GM18520 (cell line): ENCODE data around the gene KLHL2.

Experiments used
- ATAC-seq: cut with Tn5 transposase; IDR thresholded peaks from one replicate; pipeline ENCODE4 v1.9.1; 2021; ENCODE audit not compliant: unreplicated experiment

Gene KLHL2

DNA sequence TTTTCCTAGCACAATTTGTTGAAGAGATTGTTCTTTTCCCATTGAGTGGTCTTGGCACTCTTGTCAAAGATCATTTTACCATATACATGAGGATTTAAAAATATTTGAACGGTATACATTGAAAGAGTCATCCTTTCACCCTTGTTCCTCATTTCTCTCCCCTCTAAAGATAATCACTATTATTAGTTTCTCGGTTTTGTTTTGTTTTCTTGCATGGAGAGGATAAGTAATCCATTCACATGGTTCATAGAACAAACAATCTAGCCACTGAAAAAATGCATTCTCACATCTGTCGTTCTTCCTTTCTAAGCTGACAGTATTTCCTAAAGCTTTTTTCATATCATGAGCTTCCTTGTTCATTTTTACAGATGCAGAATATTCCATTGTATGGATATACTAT is 80.9 kb downstream of the KLHL2 start:
- no peak for ATAC-seq

DNA sequence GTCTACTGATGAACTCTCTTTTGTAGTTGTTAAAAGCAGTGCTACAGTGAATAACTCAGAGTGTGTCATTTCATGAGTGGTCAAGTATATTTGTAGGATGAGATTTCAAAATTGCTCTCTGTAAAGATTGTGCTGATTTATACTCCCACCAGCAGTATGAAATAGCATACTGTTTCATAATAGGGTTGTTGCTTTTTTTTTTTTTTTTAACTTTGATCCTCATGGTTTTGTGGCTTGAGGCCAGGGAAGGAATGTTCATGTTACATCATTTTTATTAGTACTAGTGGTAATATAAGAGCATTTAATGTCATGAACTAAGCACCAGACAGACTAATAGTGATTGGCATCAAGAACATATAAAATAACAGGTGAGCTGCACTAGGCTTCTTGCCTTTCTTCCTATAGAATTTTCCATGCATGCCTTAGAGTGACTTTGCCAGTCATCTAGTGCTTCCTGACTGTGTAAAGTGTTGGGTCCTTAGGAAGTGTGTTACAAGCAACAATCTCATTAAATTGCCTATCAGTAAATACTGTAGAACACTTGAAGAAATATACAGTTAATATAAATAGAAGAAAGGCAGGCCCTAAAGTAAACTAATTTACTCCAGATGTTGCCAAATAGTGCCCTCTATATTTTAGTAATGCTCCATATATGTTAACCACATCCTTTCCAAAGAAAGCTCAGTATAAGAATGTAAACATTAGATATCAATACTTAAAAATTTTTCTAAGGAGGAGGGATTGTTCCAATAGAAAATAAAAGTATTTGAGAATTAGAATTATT is 81.5 kb downstream of the KLHL2 start:
- no peak for ATAC-seq

DNA sequence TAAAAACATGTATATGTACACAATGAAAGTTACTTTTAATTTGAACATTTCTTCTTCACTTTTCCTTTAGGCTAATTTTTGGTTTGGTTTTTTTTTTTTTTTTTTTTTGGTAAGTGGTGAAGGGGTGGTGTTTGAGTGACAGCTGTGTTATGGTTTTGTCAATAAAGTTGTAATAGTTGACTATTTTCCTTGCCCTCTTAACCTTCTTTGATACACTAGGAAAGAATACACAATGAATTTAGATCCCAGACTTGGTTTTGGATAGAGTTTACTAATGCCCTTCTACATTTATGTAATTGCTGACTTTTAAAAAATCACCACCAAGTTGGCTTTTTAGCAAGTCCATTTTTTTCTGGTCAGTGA is 82.0 kb downstream of the KLHL2 start:
- ATAC-seq = no peak

DNA sequence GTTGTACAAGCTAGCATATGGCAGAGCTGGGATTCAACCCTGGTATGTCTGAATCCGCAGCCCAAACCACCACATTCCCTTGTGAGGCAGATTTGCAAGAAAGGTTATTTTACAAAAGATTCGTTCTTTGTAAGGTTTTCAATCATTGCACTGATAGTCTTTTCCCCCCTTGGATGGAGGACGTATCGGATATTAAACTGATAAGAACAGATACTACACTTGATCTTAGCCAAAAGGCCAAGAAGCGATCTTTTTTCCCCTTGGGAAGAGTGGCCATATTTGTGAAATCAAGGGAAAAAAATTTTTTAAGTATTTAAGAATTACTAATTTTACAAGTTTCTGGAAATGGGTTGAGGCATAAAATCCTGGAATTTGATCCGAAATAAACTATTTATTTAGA is 85.7 kb downstream of the KLHL2 start:
- no peak for ATAC-seq

DNA sequence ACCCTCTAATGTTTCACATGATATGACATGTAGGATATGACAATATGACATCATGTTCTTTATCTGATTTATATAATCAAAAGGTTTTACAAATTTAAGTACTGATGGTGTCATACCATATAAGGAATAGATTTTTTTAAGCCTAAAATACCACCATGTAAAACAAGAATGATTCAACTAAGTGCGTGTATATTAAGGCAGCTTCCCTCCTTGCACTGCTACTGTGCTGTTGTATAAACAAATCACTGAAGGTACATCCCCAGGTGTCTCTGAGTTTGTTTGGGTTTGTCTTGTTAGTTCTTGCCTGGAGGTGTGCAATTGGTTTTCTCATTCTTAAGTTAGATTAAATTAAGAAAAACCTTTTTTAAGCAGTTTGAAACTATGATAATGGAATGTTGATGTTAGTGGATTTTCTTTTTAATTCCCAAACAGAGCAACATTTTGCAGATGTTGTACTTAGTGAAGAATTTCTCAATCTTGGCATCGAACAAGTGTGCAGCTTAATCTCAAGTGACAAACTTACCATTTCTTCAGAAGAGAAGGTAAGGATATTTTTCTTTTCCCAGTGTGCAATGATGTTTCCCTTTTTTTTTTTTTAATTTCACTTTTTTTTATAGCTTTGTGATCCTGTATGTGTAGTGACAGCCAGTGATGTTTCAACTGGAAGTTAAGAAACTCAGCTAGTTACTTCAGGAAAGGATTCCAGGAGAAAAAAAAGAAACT is 86.7 kb downstream of the KLHL2 start:
- no peak for ATAC-seq

DNA sequence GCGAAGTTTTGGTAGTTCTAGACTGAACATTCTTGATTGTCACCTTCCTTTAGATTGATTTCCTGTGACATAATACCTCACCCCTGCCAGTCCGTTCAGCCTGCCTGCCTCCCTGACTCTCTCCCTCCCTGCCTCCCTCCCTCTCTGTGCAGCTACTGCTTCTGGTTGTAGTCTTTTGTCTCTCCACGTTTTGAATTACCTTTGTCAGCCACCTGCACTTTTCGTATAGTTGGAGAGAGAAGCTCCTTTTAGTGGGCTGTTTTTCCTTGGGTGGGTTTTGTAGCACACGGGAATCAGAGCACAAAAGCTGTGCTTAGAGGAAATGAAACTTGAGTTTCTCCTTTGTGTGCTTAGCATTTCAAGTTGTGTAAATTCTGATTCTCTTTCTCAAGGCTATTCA is 87.5 kb downstream of the KLHL2 start:
- peak; percentile 80 for ATAC-seq

DNA sequence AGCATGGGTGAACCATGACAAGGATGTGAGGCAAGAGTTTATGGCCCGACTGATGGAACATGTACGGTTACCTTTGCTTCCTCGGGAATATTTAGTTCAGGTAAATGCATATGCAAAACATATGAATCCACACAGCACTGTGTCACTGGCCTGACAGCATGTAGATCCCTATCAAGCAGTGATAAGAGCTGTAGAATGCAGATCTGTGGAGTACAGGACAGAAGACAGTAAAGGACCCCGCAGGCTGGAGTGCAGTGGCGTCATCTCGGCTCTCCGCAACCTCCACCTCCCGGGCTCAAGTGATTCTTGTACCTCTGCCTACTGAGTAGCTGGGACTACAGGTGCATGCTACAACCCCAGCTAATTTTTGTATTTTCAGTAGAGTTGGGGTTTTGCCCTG is 90.3 kb downstream of the KLHL2 start:
- no peak for ATAC-seq

DNA sequence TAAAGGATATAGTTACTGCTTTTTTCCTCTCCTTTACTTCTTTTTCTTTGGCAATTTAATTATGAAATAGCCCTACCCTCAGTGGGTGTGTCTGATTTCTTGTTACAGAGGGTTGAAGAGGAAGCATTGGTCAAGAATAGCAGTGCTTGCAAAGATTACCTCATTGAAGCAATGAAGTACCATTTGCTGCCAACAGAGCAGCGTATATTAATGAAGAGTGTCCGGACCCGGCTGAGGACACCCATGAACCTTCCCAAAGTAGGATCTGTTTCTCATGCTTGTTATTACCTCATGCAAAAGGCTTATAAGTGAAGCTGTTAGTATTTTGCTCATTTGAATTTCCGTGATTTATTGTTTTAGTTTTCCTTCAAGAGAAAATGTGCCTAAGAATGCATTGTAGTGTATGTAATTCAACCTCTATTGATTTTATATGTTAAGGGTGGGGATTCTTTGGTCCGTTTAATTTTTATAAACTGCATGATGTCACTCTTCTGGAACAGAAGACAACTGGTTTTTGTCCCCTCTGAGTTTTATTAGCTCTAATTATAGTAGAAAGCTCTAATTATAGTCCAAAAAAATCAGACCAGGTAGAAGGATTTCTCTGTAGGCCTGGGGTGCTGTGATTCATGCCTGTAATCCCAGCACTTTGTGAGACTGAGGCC is 92.2 kb downstream of the KLHL2 start:
- no peak for ATAC-seq

DNA sequence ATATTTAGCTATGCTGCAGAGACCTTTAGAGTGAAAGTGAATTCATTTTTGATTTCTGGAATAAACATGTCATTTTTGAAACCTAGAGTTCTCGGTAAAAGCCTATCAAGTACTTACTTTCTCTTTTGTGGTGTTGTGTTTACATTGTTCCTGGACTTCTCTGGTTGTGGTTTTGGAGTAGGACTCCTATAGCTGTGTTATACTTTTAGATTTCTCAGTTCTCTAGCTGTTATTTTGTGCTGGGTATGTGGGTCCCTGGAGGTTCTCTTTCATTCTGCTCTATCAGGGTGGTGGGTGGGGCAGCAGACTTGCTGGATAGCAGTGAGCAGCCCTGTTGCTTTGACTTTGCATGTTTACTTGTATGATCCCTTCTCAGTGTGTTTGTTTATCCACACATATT is 94.5 kb downstream of the KLHL2 start:
- ATAC-seq = no peak

DNA sequence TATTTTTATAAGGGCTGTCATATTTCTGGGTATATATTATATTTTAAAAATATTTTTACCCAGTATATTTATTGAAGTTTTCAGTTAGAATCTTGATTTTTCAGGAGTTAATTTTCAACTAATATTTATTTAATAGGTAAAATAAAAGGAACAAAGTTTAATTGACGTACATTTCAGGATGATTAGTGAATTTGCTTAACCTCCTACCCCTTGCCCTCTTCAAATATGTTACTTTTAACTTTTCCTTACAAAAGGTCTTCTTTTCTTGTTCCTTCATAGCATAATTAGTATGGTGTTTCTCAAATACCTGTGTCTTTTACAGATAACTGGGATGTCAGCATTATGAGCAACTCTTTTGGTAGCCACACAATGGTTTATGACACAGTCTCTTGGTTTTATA is 95.3 kb downstream of the KLHL2 start:
- no peak for ATAC-seq

DNA sequence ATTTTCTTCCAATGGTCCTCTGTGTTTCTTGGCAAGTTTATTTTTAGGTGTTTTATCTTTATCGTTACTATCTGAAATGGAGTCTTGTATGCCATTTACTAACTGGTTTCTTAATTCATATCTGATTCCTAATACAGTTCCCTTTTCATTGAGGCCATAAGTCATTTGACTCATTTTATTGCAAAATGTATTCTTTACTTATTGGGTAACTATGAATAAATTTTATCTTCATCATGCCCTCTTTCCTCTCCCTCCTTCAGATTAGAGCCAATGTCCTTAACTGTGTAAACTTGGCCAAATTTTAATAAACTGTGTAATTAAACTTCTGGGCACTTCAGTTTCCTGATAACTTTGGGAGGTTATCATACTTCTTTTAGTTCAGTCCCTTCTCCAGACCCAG is 100.8 kb downstream of the KLHL2 start:
- ATAC-seq = no peak

DNA sequence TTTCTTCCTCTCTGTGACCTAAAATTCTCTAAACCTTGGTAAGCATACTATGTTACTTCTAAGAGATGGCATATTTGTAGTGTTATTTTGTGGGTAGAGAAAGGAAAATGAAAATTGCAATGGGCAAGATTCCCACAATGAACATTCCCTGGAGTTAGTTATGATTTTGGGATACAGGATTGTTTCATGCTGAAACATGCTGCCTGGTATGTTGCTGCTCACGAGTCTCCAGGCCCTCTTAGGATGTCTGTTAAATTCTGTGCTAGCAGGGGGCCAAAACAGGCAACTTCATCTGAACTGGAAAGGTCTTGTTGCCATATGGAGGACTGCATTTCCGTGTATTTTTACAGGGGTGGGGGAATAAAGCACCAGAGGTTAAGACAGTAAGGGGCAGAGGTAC is 101.2 kb downstream of the KLHL2 start:
- no peak for ATAC-seq

DNA sequence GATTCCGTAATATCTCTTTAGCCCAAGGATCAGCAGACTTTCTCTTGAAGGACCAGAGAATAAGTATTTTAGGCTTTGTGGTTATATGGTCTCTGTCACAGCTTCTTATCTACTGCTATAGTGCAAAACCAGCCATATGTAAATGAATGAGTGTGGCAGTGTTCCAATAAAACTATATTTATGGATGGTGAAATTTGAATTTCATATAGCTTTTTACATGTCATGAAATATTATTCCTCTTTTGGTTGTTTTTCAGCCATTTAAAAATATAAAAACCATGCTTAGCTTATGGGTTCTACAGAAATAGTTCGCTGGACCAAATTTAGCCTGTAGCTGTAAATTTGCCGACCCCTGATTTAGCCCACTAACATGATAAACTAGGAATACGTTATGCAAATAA is 102.1 kb downstream of the KLHL2 start:
- no peak for ATAC-seq

DNA sequence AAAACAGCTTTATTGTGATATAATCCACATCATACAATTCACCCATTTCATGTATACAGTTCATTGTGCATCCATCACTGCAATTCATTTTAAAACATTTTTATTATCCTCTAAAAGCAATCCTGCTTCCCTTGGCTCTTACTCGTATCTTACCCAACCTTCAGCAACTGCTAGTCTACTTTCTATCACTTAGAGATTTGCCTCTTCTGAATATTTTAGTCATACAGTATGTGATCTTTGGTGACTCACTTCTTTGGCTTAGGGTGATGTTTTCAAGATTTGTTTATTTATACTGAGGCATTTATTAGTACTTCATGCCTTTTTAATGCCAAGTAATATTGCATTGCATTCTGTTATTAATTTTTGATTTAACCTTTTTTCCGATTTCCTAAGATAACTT is 105.1 kb downstream of the KLHL2 start:
- no peak for ATAC-seq

DNA sequence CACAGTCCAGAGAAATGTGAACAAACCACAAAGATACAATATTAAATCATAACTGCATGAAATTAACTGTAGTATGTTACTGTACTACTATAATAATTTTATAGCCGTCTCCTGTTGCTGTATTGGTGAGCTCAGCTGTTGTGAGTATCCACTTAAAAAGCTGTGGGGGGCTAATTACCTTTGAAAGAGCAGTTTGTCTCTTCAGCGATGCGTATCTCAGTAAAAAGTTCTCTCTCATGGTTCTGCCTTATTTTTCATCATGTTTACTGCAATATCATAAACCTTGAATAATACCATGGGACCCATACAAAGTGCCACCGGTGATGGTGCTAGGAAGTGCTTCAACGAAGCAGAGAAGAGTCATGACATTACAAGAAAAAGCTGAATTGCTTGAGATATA is 111.7 kb downstream of the KLHL2 start:
- ATAC-seq = no peak

DNA sequence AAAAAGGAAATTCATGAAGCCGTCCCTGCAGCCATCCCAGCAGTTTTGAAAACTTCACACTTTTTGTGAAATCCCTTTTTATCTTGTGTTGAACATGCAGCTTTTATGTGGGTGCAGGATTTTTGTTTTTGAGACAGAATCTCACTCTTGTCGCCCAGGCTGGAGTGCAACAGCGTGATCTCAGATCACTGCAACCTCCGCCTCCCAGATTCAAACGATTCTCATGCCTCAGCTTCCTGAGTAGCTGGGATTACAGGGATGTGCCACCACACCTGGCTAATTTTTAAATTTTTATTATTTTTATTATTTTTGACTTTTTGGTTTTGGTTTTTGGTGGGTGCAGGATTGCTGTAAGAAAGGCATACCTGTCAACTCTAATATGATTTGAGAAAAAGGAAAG is 112.1 kb downstream of the KLHL2 start:
- no peak for ATAC-seq

DNA sequence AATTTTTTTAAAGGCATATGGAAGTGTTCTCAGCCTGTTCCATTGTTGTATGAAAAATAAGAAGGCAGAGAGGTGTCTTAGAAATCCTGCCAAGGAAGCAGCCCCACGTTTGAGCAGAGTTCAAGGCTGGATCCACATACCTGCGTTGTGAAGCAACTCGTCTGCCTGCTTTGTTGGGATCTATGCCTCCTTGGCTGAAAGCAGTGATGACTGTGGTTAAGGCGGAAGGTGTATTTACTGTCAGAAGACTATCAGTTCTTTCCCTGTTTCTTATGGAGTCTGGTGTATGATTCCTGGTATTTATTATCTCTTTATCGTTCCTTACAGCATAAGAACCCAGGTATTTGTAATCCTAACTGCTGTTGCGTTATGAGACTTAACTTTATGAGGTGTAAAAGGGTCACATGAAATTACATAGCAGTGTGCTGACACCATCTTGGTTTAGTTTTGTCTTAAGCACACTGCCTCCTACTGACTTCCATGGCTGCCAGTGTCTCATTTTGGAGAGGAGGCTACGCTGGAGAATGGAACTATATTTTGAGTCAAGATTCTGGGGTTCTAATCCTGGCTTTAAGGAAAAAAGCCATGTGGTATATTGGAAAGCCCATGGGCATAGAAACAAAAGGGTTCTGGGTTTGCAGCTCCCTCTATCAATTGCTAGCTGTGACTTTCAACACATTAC is 117.0 kb downstream of the KLHL2 start:
- no peak for ATAC-seq

DNA sequence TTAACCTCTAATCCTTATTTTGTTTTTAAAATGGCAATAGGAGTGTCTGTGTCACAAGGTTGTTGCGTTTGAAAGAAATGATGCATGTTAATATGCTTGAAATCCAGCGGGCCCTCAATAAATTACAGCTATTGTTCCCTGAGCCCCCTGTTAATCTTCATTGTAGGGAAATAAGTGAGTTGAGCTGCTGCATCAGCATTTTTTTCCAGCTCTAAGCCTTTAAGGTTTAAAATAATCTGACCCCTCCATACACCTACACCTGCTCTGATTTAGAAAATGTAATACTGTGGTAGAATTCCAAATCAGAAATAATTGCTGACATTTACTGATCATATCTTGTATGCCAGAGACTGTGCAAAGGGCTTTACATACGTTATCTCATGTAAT is 117.5 kb downstream of the KLHL2 start:
- no peak for ATAC-seq

DNA sequence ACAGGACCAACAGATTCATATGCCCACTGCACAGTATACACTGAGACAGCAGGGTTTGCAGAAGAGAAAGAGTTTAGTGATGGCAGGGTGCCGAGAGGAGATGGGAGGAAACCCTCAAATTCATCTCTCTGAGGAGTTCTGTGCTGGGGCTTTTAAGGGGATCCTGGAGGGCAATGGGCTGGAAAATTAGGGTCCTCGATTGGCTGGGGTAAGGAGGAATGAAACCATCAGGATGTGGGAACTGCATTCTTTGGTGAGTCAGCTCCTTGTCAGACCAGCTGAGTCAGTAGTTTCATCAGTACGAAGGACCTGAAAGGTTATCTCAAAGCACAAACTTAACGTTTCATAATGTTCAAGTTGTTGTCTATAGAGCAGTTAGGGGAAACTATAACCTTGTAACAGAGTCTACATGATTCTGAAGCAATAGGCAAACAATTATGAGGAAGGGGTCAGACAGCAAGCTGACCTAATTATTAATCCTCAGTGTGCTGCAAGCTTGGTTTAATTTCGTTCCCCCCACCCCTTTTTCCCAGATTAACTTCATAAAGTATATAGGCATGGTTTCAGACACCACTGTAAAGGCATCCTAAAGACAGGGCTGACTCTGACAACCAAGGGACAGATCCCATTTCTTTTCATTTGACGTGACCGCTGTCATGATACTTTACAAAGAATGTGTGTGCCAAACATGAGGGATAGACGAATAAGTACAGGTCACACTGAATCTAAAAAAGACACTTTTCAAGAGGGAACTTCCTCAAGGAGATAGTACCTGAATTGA is 118.6 kb downstream of the KLHL2 start:
- no peak for ATAC-seq

DNA sequence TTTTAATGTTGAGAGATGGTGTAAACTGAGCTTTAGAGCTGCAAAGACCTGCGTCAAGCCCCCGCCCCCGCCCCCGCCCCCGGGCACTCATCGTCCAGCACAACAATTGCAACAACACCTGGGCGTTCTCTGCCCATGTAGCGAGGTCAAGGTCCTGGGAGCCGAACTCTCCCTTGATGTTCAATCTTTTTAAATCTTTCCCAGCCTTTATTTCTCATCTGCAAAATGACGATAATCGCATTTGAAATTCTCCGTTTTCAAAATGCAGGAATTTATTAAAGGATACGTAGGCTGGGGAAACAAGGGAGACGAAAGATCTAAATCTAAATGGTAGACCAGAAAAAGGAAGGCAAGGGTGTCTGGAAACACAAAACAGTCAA is 119.5 kb downstream of the KLHL2 start:
- ATAC-seq = no peak
